Activated B cell treated with CpG ODN at 0.5 μM for 24 hours (primary cell): ENCODE results near the gene ATP2A1. TPM values are rescaled to one million over a fixed set of nuclear protein-coding genes. Genes with fewer than 3 reads are reported as not detected.

Source experiments
- ATAC-seq: fragments of 200-7000 bp; cut with Tn5 transposase; one replicate; pipeline ENCODE4 v1.10.0; 2021; ENCODE audit warnings: low read depth, mild to moderate bottlenecking, moderate library complexity
- CTCF ChIA-PET: fragments of 350-600 bp; sonication (Branson Sonifier 250); formaldehyde crosslinking; loops from one replicate; lab custom pipeline; 2021; ENCODE audit warnings: antibody characterized with exemption; lab: Charles Lee
- POLR2A ChIA-PET: fragments of 350-600 bp; sonication (Branson Sonifier 250); formaldehyde crosslinking; loops from one replicate; lab custom pipeline; 2021; ENCODE audit warnings: antibody characterized with exemption; lab: Charles Lee
- DNase-seq: peaks from one replicate; pipeline ENCODE4 v3.0.0; 2022
- H3K27ac Mint-ChIP-seq: one replicate; pipeline ENCODE4 v1.8.0; 2020; ENCODE audit warnings: mixed read lengths
- H3K27me3 Mint-ChIP-seq: one replicate; pipeline ENCODE4 v1.8.0; 2021; ENCODE audit warnings: mixed read lengths
- H3K36me3 Mint-ChIP-seq: one replicate; pipeline ENCODE4 v1.8.0; 2021; ENCODE audit warnings: low read depth, mixed read lengths
- H3K4me1 Mint-ChIP-seq: one replicate; pipeline ENCODE4 v1.8.0; 2021; ENCODE audit warnings: mixed read lengths
- H3K4me3 Mint-ChIP-seq: one replicate; pipeline ENCODE4 v1.8.0; 2020; ENCODE audit warnings: mild to moderate bottlenecking, mixed read lengths
- H3K9me3 Mint-ChIP-seq: one replicate; pipeline ENCODE4 v1.8.0; 2020; ENCODE audit warnings: mixed read lengths
- intact Hi-C: fragments of 100-400 bp; cut with micrococcal nuclease; formaldehyde crosslinking; loops from one replicate; pipeline ENCODE4 v1.15.1; 2024
- total RNA-seq: library from RNA; stranded (reverse); gene quantifications from 2 replicates; pipeline ENCODE4 v1.2.3, GENCODE V29; 2022
- TF ChIP-seq, protein P1 (sequence below): fragments of 200-600 bp; IDR thresholded peaks from one replicate; pipeline ENCODE4 v1.8.0; 2022; ENCODE audit warnings: antibody characterized with exemption, mild to moderate bottlenecking

Gene ATP2A1
- 0.71 and 1.0 TPM in 2 replicates for total RNA-seq

DNA sequence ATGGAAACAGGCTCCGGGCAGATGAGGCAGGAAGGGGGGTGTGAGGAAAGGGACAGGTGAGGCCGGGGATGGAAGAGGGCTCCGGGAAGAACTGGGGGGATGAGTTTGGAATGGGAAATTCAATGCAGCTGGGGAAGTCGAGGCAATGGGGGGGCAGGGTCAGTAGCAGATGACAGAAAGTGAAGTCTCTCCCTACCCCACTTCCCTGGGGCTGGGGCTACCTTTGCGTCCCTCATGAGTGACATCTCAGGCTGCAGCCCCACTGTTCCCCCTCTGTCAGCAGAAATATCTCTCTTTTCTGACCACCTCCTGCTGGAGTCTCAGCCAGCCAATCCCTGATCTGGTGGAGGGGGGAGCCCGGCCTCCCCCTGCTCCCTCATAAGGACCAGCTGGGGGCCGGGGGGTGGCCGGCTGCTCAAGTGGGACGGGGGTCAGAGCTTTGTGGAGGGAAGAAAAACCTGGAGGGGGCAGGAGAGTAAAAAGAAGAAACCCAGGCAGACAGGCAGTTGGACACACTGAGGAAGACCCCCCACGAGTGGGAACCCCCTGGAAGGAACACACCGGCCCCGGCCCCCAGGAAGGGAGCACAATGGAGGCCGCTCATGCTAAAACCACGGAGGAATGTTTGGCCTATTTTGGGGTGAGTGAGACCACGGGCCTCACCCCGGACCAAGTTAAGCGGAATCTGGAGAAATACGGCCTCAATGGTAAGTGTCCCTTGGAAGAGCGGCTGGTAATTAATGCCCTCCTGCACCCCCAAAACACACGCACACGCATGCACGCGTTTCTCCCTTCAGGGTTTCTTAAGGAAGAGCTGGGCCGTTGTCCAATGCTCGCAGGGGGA, at the start of gene ATP2A1:
ATP2A1 (plus strand) TSS at position 406 of the 844 bp plus-strand sequence; CDS start at position 590, 184 bp downstream.
- ChIA-PET POLR2A (interaction anchor here (0.6 to 2.8 kb wide), 6 partner anchors 10 to 58 kb away, joined by 4 to 22 read pairs (median 16); partner anchors contain the start of genes CD19 and SH2B1), CTCF (interaction anchor here (2.7 kb wide), 1 partner anchor 67 kb away, joined by 12 read pairs; no protein-coding TSS in a partner anchor)
- ATAC-seq = no peak
- H3K36me3 Mint-ChIP-seq = peaks cover 7% of the 10 kb centered on the region
- DNase-seq = no peak
- peak within 1 kb of the TSS; percentile 89 for H3K4me3 Mint-ChIP-seq
- H3K27ac Mint-ChIP-seq = no peak within 1 kb of the TSS
- H3K27me3 Mint-ChIP-seq = peaks cover 5% of the 10 kb centered on the region
- intact Hi-C loops = loop anchor here (2.0 kb wide), 2 partner anchors 16 to 46 kb away; partner anchors contain the start of genes RABEP2 and SH2B1
- TF ChIP-seq, protein P1, sequence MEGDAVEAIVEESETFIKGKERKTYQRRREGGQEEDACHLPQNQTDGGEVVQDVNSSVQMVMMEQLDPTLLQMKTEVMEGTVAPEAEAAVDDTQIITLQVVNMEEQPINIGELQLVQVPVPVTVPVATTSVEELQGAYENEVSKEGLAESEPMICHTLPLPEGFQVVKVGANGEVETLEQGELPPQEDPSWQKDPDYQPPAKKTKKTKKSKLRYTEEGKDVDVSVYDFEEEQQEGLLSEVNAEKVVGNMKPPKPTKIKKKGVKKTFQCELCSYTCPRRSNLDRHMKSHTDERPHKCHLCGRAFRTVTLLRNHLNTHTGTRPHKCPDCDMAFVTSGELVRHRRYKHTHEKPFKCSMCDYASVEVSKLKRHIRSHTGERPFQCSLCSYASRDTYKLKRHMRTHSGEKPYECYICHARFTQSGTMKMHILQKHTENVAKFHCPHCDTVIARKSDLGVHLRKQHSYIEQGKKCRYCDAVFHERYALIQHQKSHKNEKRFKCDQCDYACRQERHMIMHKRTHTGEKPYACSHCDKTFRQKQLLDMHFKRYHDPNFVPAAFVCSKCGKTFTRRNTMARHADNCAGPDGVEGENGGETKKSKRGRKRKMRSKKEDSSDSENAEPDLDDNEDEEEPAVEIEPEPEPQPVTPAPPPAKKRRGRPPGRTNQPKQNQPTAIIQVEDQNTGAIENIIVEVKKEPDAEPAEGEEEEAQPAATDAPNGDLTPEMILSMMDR = no peak
- no peaks in the 10 kb centered on the region for H3K9me3 Mint-ChIP-seq
- peaks cover 14% of the 10 kb centered on the region for H3K4me1 Mint-ChIP-seq

DNA sequence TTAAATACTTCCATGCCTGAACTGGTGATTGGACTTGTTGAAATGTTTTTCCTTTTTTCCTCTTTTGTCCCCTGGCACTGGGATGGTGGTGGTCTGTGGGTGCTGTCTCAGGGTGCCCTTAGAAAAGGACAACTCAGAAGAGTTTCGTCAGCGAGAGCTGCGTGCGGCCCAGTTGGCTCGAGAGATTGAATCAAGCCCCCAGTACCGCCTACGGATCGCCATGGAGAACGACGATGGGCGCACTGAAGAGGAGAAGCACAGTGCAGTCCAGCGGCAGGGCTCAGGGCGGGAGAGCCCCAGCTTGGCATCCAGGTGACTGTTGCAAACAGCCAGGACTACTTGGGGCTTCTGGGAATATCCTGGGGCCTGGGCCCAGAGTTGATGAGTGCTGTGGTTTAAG, 48.5 kb upstream of the ATP2A1 start:
- Mint-ChIP-seq H3K27ac (no peak overlapping the region), H3K4me3 (no peak overlapping the region), H3K36me3 (peaks cover 93% of the 10 kb centered on the region), H3K9me3 (no peaks in the 10 kb centered on the region), H3K4me1 (peaks cover 29% of the 10 kb centered on the region), H3K27me3 (no peaks in the 10 kb centered on the region)
- TF ChIP-seq, protein P1 = no peak
- intact Hi-C loops = no loop called here
- DNase-seq (no peak), ATAC-seq (no peak)
- ChIA-PET POLR2A (no interaction called here), CTCF (no interaction called here)

DNA sequence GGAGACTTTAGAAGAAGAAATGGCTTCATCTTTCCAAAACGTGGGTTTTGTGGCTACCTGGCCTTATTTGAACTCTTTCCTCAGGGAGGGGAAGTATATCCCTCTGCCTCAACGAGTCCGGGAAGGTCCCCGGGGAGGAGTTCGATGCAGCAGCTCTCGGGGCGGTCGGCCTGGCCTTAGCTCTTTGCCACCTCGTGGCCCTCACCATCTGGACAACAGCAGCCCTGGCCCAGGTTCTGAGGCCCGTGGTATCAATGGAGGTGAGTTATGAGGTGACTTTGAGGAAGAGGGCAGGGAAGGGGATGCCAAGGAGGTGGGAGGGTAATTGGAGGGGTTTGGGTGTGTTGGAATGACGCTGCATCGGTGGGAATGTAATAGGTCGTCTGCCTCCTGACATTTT, 47.8 kb upstream of the ATP2A1 start:
- Mint-ChIP-seq H3K27ac (no peak overlapping the region), H3K27me3 (no peaks in the 10 kb centered on the region), H3K4me1 (peaks cover 21% of the 10 kb centered on the region), H3K9me3 (no peaks in the 10 kb centered on the region), H3K36me3 (peaks cover 95% of the 10 kb centered on the region), H3K4me3 (no peak overlapping the region)
- POLR2A ChIA-PET = no interaction called here
- DNase-seq (no peak), ATAC-seq (no peak)
- CTCF ChIA-PET = no interaction called here
- intact Hi-C loops = no loop called here
- TF ChIP-seq, protein P1 = no peak

DNA sequence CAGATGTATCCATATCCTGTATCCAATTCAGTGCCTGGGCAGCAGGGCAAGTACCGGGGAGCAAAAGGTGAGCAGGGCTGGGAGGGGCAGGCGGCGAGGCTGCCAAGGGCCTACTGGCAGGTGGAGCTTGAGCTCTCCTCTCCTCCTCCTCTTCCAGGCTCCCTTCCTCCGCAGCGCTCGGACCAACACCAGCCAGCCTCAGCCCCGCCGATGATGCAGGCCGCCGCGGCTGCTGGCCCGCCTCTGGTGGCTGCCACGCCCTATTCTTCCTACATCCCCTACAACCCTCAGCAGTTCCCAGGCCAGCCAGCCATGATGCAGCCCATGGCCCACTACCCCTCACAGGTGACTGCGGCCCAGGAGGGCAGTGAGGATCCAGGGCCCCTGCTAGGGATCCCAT, 43.9 kb upstream of the ATP2A1 start:
- ChIA-PET POLR2A (interaction anchor here (1.1 kb wide), 1 partner anchor 9 kb away, joined by 3 read pairs; no protein-coding TSS in a partner anchor), CTCF (no interaction called here)
- intact Hi-C loops = no loop called here
- Mint-ChIP-seq H3K4me1 (peaks cover 7% of the 10 kb centered on the region), H3K4me3 (no peak overlapping the region), H3K36me3 (peaks cover 93% of the 10 kb centered on the region), H3K27me3 (no peaks in the 10 kb centered on the region), H3K9me3 (no peaks in the 10 kb centered on the region), H3K27ac (no peak overlapping the region)
- TF ChIP-seq, protein P1 = no peak
- DNase-seq (no peak), ATAC-seq (no peak)
